ENCODE results near the gene KIAA0040.
A peak's percentile ranks its signal among the peaks of the same experiment; 100 is the strongest.

Gene KIAA0040

DNA sequence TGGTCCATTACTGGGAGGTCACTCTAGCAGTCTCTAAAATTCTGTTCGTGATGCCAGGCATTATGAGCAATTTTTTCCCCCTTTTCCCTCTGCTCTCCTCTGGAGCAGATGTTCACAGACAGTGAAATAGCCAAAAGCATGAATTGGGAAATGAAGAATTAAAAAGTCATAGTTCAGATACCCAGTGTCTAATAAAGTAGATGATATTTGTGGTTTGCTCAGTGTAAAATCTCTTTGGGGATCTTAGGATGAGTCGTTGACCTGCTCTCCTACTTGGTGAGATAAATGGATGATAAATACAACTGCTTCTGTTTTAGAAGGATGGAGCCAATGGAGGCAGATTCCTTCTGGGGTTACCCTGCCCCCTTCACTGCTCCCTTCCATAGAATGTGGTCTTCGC is 56.3 kb downstream of the KIAA0040 start:
- Histone ChIP-seq H3K4me3 (ENCODE audit: low read length in 2 of 2) (no peak overlapping the region), H3K27me3 (ENCODE audit: control insufficient read depth in 1 of 2, insufficient read depth in 2 of 2, low read length in 2 of 2) (no peaks in the 10 kb centered on the region), H3K9ac (ENCODE audit: low read length in 2 of 2) (no peak overlapping the region), H3K9me3 (ENCODE audit: control insufficient read depth in 2 of 2, low read length in 2 of 2) (no peaks in the 10 kb centered on the region), H3K4me1 (ENCODE audit: control insufficient read depth, insufficient read depth, low read length) (peaks cover 29% of the 10 kb centered on the region), H3K27ac (ENCODE audit: low read length) (no peak overlapping the region), H3K36me3 (ENCODE audit: control insufficient read depth in 2 of 2, insufficient read depth in 2 of 2, low read length in 2 of 2) (no peaks in the 10 kb centered on the region)

DNA sequence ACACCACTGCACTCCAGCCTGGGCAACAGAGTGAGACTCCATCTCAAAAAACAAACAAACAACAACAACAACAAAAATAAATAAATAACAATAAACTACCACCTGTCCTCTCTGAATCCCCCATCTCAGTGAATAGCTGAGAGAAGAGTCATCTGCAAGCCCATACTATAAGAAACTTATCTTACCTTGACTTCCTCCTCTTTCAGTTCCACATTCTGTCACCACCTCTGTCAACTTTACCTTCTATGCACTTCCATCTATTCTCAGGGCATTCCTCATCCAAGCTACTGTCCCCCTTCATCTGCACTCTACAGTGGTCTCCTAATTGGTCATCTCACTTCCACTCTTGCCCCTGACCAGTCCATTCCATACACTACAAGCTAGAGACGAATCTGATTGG is 58.1 kb downstream of the KIAA0040 start:
- H3K9me3 ChIP-seq (ENCODE audit: control insufficient read depth in 2 of 2, low read length in 2 of 2), result no peaks in the 10 kb centered on the region
- peaks cover 40% of the 10 kb centered on the region for H3K4me1 ChIP-seq (ENCODE audit: control insufficient read depth, insufficient read depth, low read length)
- H3K9ac ChIP-seq (ENCODE audit: low read length in 2 of 2), result no peak overlapping the region
- no peak overlapping the region for H3K27ac ChIP-seq (ENCODE audit: low read length)
- no peaks in the 10 kb centered on the region for H3K27me3 ChIP-seq (ENCODE audit: control insufficient read depth in 1 of 2, insufficient read depth in 2 of 2, low read length in 2 of 2)
- H3K4me3 ChIP-seq (ENCODE audit: low read length in 2 of 2), result no peak overlapping the region
- H3K36me3 ChIP-seq (ENCODE audit: control insufficient read depth in 2 of 2, insufficient read depth in 2 of 2, low read length in 2 of 2), result no peaks in the 10 kb centered on the region

DNA sequence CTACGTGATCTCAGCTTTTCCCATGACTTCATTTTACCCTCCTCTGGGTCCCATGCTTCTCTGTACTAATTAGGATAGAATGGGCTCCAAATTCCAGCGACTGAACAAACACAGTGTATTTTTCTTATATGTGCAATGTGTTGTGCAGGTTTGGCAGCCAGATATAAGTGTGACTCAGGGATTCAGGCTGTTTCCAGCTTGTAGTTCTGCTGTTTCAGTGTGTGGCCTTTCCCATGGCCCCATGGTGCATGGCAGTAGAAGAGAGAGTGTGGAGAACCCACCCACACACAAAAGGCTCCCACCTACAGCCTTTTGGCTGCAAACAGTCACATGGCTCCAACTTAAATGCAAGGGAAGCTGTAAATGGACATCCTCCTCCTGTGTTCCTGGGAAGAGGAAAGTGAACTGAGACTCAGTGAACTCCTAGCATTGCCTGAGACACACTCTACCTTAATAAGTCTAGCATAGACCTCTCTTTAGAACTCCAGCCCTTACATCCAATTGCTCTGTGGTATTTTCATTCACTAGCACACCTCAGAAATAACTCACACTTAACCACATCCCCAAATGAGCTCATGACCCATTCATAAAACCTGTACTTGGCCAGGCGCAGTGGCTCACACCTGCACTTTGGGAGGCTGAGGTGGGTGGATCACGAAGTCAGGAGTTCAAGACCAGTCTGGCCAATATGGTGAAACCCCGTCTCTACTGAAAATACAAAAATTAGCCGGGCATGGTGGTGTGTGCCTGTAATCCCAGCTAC is 58.7 kb downstream of the KIAA0040 start:
- Histone ChIP-seq H3K9ac (ENCODE audit: low read length in 2 of 2) (no peak overlapping the region), H3K36me3 (ENCODE audit: control insufficient read depth in 2 of 2, insufficient read depth in 2 of 2, low read length in 2 of 2) (no peaks in the 10 kb centered on the region), H3K27me3 (ENCODE audit: control insufficient read depth in 1 of 2, insufficient read depth in 2 of 2, low read length in 2 of 2) (no peaks in the 10 kb centered on the region), H3K27ac (ENCODE audit: low read length) (no peak overlapping the region), H3K4me1 (ENCODE audit: control insufficient read depth, insufficient read depth, low read length) (peaks cover 43% of the 10 kb centered on the region), H3K9me3 (ENCODE audit: control insufficient read depth in 2 of 2, low read length in 2 of 2) (no peaks in the 10 kb centered on the region), H3K4me3 (ENCODE audit: low read length in 2 of 2) (no peak overlapping the region)

GRCh38 chr1:175132436-175132835 is 60.1 kb downstream of the KIAA0040 start:
- H3K27me3 ChIP-seq (ENCODE audit: control insufficient read depth in 1 of 2, insufficient read depth in 2 of 2, low read length in 2 of 2), result no peaks in the 10 kb centered on the region
- H3K4me1 ChIP-seq (ENCODE audit: control insufficient read depth, insufficient read depth, low read length), result peaks cover 53% of the 10 kb centered on the region
- H3K9me3 ChIP-seq (ENCODE audit: control insufficient read depth in 2 of 2, low read length in 2 of 2), result no peaks in the 10 kb centered on the region
- H3K27ac ChIP-seq (ENCODE audit: low read length), result peak overlapping the region; percentile 50
- no peak overlapping the region for H3K9ac ChIP-seq (ENCODE audit: low read length in 2 of 2)
- H3K4me3 ChIP-seq (ENCODE audit: low read length in 2 of 2), result peak overlapping the region in 1 of 2 donors; percentile 8
- H3K36me3 ChIP-seq (ENCODE audit: control insufficient read depth in 2 of 2, insufficient read depth in 2 of 2, low read length in 2 of 2), result no peaks in the 10 kb centered on the region

DNA sequence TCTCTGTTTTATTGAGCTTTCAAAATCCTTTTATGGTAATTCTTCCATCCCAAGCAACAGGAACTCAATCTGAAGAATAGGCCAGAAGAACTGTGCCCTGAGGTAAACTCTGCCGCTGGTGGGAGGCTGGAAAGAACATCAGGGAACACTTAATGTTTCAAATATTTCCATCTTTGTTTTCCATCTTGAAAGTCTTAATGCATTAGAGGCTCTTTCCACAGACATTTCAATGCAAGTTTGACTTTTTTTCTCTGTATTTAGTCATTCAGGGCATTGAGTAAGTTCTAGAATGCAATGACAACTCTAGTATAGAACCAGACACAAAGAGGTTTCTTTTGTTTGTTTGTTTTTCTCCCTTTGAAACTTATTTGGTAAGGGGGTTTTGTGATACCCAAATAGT is 61.5 kb downstream of the KIAA0040 start:
- no peaks in the 10 kb centered on the region for H3K9me3 ChIP-seq (ENCODE audit: control insufficient read depth in 2 of 2, low read length in 2 of 2)
- H3K27ac ChIP-seq (ENCODE audit: low read length), result peak overlapping the region; percentile 50
- H3K4me3 ChIP-seq (ENCODE audit: low read length in 2 of 2), result no peak overlapping the region

GRCh38 chr1:175130649-175131045 is 61.9 kb downstream of the KIAA0040 start:
- H3K9ac ChIP-seq (ENCODE audit: low read length in 2 of 2), result no peak overlapping the region
- no peaks in the 10 kb centered on the region for H3K36me3 ChIP-seq (ENCODE audit: control insufficient read depth in 2 of 2, insufficient read depth in 2 of 2, low read length in 2 of 2)
- no peaks in the 10 kb centered on the region for H3K9me3 ChIP-seq (ENCODE audit: control insufficient read depth in 2 of 2, low read length in 2 of 2)
- peaks cover 53% of the 10 kb centered on the region for H3K4me1 ChIP-seq (ENCODE audit: control insufficient read depth, insufficient read depth, low read length)
- H3K27ac ChIP-seq (ENCODE audit: low read length), result peak overlapping the region; percentile 50
- H3K4me3 ChIP-seq (ENCODE audit: low read length in 2 of 2), result no peak overlapping the region
- no peaks in the 10 kb centered on the region for H3K27me3 ChIP-seq (ENCODE audit: control insufficient read depth in 1 of 2, insufficient read depth in 2 of 2, low read length in 2 of 2)

More for the DNA sequence above, 61.5 kb downstream of the KIAA0040 start:
- Histone ChIP-seq H3K36me3 (ENCODE audit: control insufficient read depth in 2 of 2, insufficient read depth in 2 of 2, low read length in 2 of 2) (no peaks in the 10 kb centered on the region), H3K4me1 (ENCODE audit: control insufficient read depth, insufficient read depth, low read length) (peaks cover 57% of the 10 kb centered on the region), H3K27me3 (ENCODE audit: control insufficient read depth in 1 of 2, insufficient read depth in 2 of 2, low read length in 2 of 2) (no peaks in the 10 kb centered on the region), H3K9ac (ENCODE audit: low read length in 2 of 2) (no peak overlapping the region)

DNA sequence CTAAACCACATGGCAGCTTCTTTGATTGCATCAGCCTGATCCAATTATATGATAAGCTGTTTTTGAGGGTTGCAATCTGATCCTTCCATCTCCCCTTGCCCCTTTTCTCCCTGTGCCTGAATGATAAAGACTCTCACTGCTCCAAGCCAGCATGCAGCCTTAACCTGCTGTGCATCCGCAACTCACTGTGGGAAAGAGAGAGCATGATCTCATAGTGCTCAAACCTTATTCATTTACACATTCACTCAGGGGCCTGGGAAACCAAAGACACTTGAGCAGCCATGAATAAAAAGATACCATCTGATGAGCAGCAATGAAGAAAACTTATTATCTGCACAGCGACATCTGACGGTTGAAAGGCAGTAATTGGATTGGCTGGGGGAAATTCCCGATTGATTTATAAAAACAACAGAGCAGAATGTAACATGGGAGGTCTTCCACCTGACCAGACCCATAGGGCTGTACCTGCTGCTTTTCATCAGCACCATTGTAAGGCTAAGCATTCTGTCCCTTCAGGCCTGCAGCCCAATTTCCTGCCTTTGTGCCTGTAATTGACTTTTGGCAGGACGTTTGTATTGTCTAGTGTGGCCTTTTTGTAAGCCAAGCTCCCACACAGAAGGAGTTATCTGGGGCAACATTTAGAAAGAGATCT is 62.5 kb downstream of the KIAA0040 start:
- no peak overlapping the region for H3K9ac ChIP-seq (ENCODE audit: low read length in 2 of 2)
- peak overlapping the region; percentile 50 for H3K27ac ChIP-seq (ENCODE audit: low read length)
- H3K9me3 ChIP-seq (ENCODE audit: control insufficient read depth in 2 of 2, low read length in 2 of 2), result no peaks in the 10 kb centered on the region
- peaks cover 50% of the 10 kb centered on the region for H3K4me1 ChIP-seq (ENCODE audit: control insufficient read depth, insufficient read depth, low read length)
- H3K27me3 ChIP-seq (ENCODE audit: control insufficient read depth in 1 of 2, insufficient read depth in 2 of 2, low read length in 2 of 2), result no peaks in the 10 kb centered on the region
- H3K4me3 ChIP-seq (ENCODE audit: low read length in 2 of 2), result peak overlapping the region in 1 of 2 donors; percentile 22
- no peaks in the 10 kb centered on the region for H3K36me3 ChIP-seq (ENCODE audit: control insufficient read depth in 2 of 2, insufficient read depth in 2 of 2, low read length in 2 of 2)

- Histone ChIP-seq H3K36me3 (ENCODE audit: control insufficient read depth in 2 of 2, insufficient read depth in 2 of 2, low read length in 2 of 2) (no peaks in the 10 kb centered on the region), H3K27me3 (ENCODE audit: control insufficient read depth in 1 of 2, insufficient read depth in 2 of 2, low read length in 2 of 2) (no peaks in the 10 kb centered on the region), H3K27ac (ENCODE audit: low read length) (peak overlapping the region; percentile 50), H3K4me3 (ENCODE audit: low read length in 2 of 2) (no peak overlapping the region), H3K4me1 (ENCODE audit: control insufficient read depth, insufficient read depth, low read length) (peaks cover 50% of the 10 kb centered on the region), H3K9ac (ENCODE audit: low read length in 2 of 2) (no peak overlapping the region), H3K9me3 (ENCODE audit: control insufficient read depth in 2 of 2, low read length in 2 of 2) (no peaks in the 10 kb centered on the region)
These were observed 63.0 kb downstream of the KIAA0040 start for GRCh38 chr1:175129644-175129996.

- Histone ChIP-seq H3K27me3 (ENCODE audit: control insufficient read depth in 1 of 2, insufficient read depth in 2 of 2, low read length in 2 of 2) (no peaks in the 10 kb centered on the region), H3K27ac (ENCODE audit: low read length) (peak overlapping the region; percentile 50), H3K4me1 (ENCODE audit: control insufficient read depth, insufficient read depth, low read length) (peaks cover 50% of the 10 kb centered on the region)
These were observed 63.4 kb downstream of the KIAA0040 start for GRCh38 chr1:175129182-175129581.

GRCh38 chr1:175128523-175128922 is 64.1 kb downstream of the KIAA0040 start:
- Histone ChIP-seq H3K27me3 (ENCODE audit: control insufficient read depth in 1 of 2, insufficient read depth in 2 of 2, low read length in 2 of 2) (no peaks in the 10 kb centered on the region), H3K36me3 (ENCODE audit: control insufficient read depth in 2 of 2, insufficient read depth in 2 of 2, low read length in 2 of 2) (no peaks in the 10 kb centered on the region), H3K27ac (ENCODE audit: low read length) (peak overlapping the region; percentile 64), H3K4me1 (ENCODE audit: control insufficient read depth, insufficient read depth, low read length) (peaks cover 50% of the 10 kb centered on the region), H3K4me3 (ENCODE audit: low read length in 2 of 2) (peak overlapping the region in 1 of 2 donors; percentile 47), H3K9me3 (ENCODE audit: control insufficient read depth in 2 of 2, low read length in 2 of 2) (no peaks in the 10 kb centered on the region), H3K9ac (ENCODE audit: low read length in 2 of 2) (no peak overlapping the region)

More at GRCh38 chr1:175129182-175129581, 63.4 kb downstream of the KIAA0040 start:
- Histone ChIP-seq H3K4me3 (ENCODE audit: low read length in 2 of 2) (no peak overlapping the region), H3K36me3 (ENCODE audit: control insufficient read depth in 2 of 2, insufficient read depth in 2 of 2, low read length in 2 of 2) (no peaks in the 10 kb centered on the region), H3K9me3 (ENCODE audit: control insufficient read depth in 2 of 2, low read length in 2 of 2) (no peaks in the 10 kb centered on the region), H3K9ac (ENCODE audit: low read length in 2 of 2) (no peak overlapping the region)

DNA sequence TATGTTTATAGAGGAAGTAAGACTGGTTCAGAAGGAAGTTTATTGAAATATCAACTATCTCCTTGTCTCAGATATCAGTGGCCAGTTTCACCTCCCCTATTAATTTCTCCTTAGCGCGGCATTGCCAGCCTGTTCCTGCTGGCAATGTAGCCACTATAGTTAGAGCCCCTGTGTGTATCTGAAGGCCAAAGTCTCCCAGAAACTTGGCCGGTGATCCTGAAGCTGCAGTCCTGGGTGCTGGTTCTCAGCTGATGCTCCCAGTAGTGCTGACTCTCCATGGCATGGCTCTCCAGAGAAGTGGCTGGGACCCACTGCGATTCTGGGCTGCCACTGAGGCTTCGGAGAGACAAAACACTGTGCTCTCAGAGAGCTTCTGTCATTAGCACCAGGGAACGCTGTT is 65.0 kb downstream of the KIAA0040 start:
- no peaks in the 10 kb centered on the region for H3K27me3 ChIP-seq (ENCODE audit: control insufficient read depth in 1 of 2, insufficient read depth in 2 of 2, low read length in 2 of 2)
- H3K36me3 ChIP-seq (ENCODE audit: control insufficient read depth in 2 of 2, insufficient read depth in 2 of 2, low read length in 2 of 2), result no peaks in the 10 kb centered on the region
- no peaks in the 10 kb centered on the region for H3K9me3 ChIP-seq (ENCODE audit: control insufficient read depth in 2 of 2, low read length in 2 of 2)
- H3K4me1 ChIP-seq (ENCODE audit: control insufficient read depth, insufficient read depth, low read length), result peaks cover 42% of the 10 kb centered on the region
- no peak overlapping the region for H3K9ac ChIP-seq (ENCODE audit: low read length in 2 of 2)
- no peak overlapping the region for H3K4me3 ChIP-seq (ENCODE audit: low read length in 2 of 2)
- peak overlapping the region; percentile 64 for H3K27ac ChIP-seq (ENCODE audit: low read length)

Data from stomach smooth muscle (tissue), 2 donors.